Measurements from ENCODE around the gene SMIM14. TPM values are rescaled to one million over a fixed set of nuclear protein-coding genes. Genes with fewer than 3 reads are reported as not detected.
"Not testable (repeated sequence)": the region's sequence is repeated elsewhere in the genome, so short reads cannot be mapped to it uniquely, and the experiment has no call there.

The SMIM14 gene
- total RNA-seq, 3 donors from 2014 or later = 69.5 to 142 (median 123) TPM

GRCh38 chr4:39555472-39555871, 83.2 kb downstream of the SMIM14 start:
- H3K36me3 ChIP-seq (ENCODE audit: low read depth) = no peaks in the 10 kb centered on the region
- peaks cover 6% of the 10 kb centered on the region for H3K4me1 ChIP-seq (ENCODE audit: low read depth)
- TF ChIP-seq CTCF (IDR thresholded peaks at IDR 0.05) = no peak
- intact Hi-C loops (cut with DNase I, micrococcal nuclease) = no loop called here
- no peaks in the 10 kb centered on the region for H3K9me3 ChIP-seq
- ATAC-seq = no peak
- no peak for DNase-seq
- H3K4me3 ChIP-seq = no peak overlapping the region

GRCh38 chr4:39548425-39549067, 90.1 kb downstream of the SMIM14 start:
- Histone ChIP-seq H3K9me3 (no peaks in the 10 kb centered on the region), H3K4me1 (ENCODE audit: low read depth) (peaks cover 10% of the 10 kb centered on the region), H3K36me3 (ENCODE audit: low read depth) (no peaks in the 10 kb centered on the region), H3K4me3 (no peak overlapping the region)
- no peak for TF ChIP-seq CTCF (IDR thresholded peaks at IDR 0.05)
- DNase-seq = no peak
- intact Hi-C loops (cut with DNase I, micrococcal nuclease) = no loop called here
- no peak for ATAC-seq

- H3K4me3 ChIP-seq = no peak overlapping the region
- ATAC-seq (peak; percentile 18), DNase-seq (no peak)
- no peak for TF ChIP-seq CTCF (IDR thresholded peaks at IDR 0.05)
- intact Hi-C loops (cut with DNase I, micrococcal nuclease) = no loop called here
- H3K36me3 ChIP-seq (ENCODE audit: low read depth) = no peaks in the 10 kb centered on the region
- H3K9me3 ChIP-seq = no peaks in the 10 kb centered on the region
- H3K4me1 ChIP-seq (ENCODE audit: low read depth) = peaks cover 10% of the 10 kb centered on the region
Measured at GRCh38 chr4:39544580-39545315, 93.9 kb downstream of the SMIM14 start.

DNA sequence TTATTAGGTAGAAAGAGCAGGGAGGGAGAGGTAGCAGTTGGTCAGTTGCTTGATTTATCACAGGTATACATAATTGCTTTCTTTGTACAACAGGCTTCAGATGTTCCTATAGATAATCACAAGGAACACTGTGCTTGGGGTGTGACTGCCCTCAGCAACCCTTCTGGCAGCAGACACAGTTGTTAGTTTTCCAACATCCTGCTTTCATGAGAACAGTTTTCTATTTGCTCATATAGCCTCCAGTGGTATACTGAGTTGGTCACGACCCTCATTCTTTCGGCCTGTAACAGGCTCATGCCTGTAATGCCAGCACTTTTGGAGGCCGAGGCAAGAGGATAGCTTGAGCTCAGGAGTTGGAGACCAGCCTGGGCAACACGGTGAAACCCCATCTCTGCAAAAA, 94.6 kb downstream of the SMIM14 start:
- H3K36me3 ChIP-seq (ENCODE audit: low read depth); H3K9me3 ChIP-seq; DNase-seq; H3K4me3 ChIP-seq; intact Hi-C loops (cut with DNase I, micrococcal nuclease): not testable (repeated sequence)
- peaks cover 10% of the 10 kb centered on the region for H3K4me1 ChIP-seq (ENCODE audit: low read depth)
- peak; percentile 53 for ATAC-seq

GRCh38 chr4:39543034-39543433, 95.6 kb downstream of the SMIM14 start:
- TF ChIP-seq CTCF (IDR thresholded peaks at IDR 0.05) = no peak
- Histone ChIP-seq H3K9me3 (no peaks in the 10 kb centered on the region), H3K4me3 (no peak overlapping the region), H3K4me1 (ENCODE audit: low read depth) (peaks cover 10% of the 10 kb centered on the region), H3K36me3 (ENCODE audit: low read depth) (no peaks in the 10 kb centered on the region)
- ATAC-seq (peak; percentile 21), DNase-seq (no peak)
- intact Hi-C loops (cut with DNase I, micrococcal nuclease) = no loop called here

DNA sequence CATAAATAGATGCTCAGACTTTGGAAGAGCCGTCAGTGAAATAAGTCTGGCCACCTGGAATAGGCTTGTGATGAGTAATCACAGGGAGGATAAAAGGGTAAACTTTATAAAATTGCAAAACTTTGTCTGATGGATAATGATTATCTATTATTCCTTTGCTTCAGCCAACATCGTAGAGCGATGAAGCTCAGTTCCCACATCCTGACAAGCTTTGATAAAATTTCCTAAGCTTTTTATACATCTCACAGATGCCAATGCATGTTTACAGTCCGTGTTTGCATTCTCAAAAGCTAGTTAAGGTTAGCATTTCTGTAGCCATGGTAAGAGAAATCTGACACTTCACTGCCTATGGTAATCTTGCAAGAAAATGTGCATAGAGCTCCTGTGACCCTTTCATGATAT, 96.1 kb downstream of the SMIM14 start:
- DNase-seq (no peak), ATAC-seq (peak; percentile 48)
- intact Hi-C loops (cut with DNase I, micrococcal nuclease) = no loop called here
- Histone ChIP-seq H3K4me3 (no peak overlapping the region), H3K36me3 (ENCODE audit: low read depth) (no peaks in the 10 kb centered on the region), H3K9me3 (no peaks in the 10 kb centered on the region), H3K4me1 (ENCODE audit: low read depth) (peaks cover 10% of the 10 kb centered on the region)
- no peak for TF ChIP-seq CTCF (IDR thresholded peaks at IDR 0.05)

Measured in mucosa of descending colon (tissue), 3 donors.